ENCODE data around the gene CEP43. TPM values are rescaled to one million over a fixed set of nuclear protein-coding genes. Genes with fewer than 3 reads are reported as not detected.

The CEP43 gene
- total RNA-seq, 1 experiment from 2014 or later: 37.0 TPM

DNA sequence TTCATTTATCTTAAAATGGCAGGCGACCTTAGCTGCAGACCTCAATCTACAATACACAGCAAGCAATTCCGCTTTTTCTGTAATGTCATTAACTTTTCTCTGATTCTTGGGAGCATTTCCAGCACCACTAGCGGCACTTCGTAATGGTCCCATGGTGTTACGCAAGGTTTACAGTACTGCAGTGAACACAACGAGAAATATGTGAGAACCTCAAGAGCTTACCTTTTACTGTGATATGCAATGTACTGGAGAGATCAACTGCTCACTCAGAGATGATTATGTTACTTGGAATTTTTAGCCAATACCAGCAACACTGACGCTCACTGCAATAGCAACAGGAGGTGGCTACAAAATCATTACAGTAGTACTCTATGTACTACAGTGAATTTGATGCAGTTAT, 2.8 kb upstream of the CEP43 start:
- Mint-ChIP-seq H3K9me3 (ENCODE audit: unreplicated experiment) (no peaks in the 10 kb centered on the region), H3K4me1 (ENCODE audit: low read depth, unreplicated experiment) (peaks cover 11% of the 10 kb centered on the region), H3K4me3 (ENCODE audit: unreplicated experiment) (no peak overlapping the region), H3K27ac (ENCODE audit: unreplicated experiment) (no peak overlapping the region), H3K27me3 (ENCODE audit: insufficient read depth, unreplicated experiment) (no peaks in the 10 kb centered on the region), H3K36me3 (ENCODE audit: insufficient read depth, unreplicated experiment) (peaks cover 11% of the 10 kb centered on the region)
- Histone ChIP-seq H3K36me3 (ENCODE audit: control insufficient read depth, insufficient read depth, low read length) (no peaks in the 10 kb centered on the region), H3K27me3 (replicated peaks; ENCODE audit: control insufficient read depth, insufficient read depth, low read length) (no peaks in the 10 kb centered on the region), H3K9me3 (no peaks in the 10 kb centered on the region), H3K4me3 (ENCODE audit: low read depth, low read length) (no peak overlapping the region), H3K4me1 (peaks cover 3% of the 10 kb centered on the region; the same call in 1 of the 2 replicates)
- POLR2A ChIA-PET: no interaction called here
- TF ChIP-seq, protein P1, sequence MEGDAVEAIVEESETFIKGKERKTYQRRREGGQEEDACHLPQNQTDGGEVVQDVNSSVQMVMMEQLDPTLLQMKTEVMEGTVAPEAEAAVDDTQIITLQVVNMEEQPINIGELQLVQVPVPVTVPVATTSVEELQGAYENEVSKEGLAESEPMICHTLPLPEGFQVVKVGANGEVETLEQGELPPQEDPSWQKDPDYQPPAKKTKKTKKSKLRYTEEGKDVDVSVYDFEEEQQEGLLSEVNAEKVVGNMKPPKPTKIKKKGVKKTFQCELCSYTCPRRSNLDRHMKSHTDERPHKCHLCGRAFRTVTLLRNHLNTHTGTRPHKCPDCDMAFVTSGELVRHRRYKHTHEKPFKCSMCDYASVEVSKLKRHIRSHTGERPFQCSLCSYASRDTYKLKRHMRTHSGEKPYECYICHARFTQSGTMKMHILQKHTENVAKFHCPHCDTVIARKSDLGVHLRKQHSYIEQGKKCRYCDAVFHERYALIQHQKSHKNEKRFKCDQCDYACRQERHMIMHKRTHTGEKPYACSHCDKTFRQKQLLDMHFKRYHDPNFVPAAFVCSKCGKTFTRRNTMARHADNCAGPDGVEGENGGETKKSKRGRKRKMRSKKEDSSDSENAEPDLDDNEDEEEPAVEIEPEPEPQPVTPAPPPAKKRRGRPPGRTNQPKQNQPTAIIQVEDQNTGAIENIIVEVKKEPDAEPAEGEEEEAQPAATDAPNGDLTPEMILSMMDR (IDR thresholded peaks at IDR 0.05; ENCODE audit: insufficient read depth in 1 of 2, low read depth in 1 of 2, low read length in 1 of 2, severe bottlenecking in 1 of 2, unreplicated experiment in 1 of 2): no peak
- CTCF ChIA-PET: no interaction called here
- intact Hi-C loops (cut with micrococcal nuclease; ENCODE audit: unreplicated experiment): loop anchor here (5.0 to 10.0 kb wide), 3 partner anchors 126 to 612 kb away; partner anchors contain the start of genes CCR6, MPC1 and RPS6KA2
- BruUV-seq (replicated peaks): no TSS peak
- no peak for DNase-seq

DNA sequence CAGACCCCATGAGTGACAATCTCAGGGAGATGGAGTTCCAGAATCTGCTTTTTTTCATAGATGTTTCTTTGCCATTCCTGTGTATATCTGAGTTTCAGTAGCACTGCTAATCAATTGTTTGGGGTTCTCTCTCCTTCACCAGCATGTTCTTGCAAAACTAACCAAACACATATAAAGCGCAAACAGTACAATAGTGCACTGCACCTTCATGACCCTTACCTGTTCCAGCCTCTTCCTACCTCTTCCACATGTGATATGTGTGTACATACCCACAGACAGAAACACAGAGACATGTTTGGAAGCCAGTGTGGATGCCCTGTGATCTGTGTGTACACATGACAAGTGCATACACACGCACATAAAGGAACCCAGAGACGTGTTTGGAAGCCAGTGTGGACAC, 1.8 kb upstream of the CEP43 start:
- no peak for DNase-seq
- H3K27me3 ChIP-seq (replicated peaks; ENCODE audit: control insufficient read depth, insufficient read depth, low read length): no peaks in the 10 kb centered on the region
- Mint-ChIP-seq H3K27me3 (ENCODE audit: insufficient read depth, unreplicated experiment) (no peaks in the 10 kb centered on the region), H3K4me1 (ENCODE audit: low read depth, unreplicated experiment) (peaks cover 14% of the 10 kb centered on the region), H3K9me3 (ENCODE audit: unreplicated experiment) (no peaks in the 10 kb centered on the region), H3K4me3 (ENCODE audit: unreplicated experiment) (peak overlapping the region; percentile 84), H3K36me3 (ENCODE audit: insufficient read depth, unreplicated experiment) (peaks cover 12% of the 10 kb centered on the region), H3K27ac (ENCODE audit: unreplicated experiment) (no peak overlapping the region)
- ChIA-PET CTCF (interaction anchor here (1.0 kb wide), 1 partner anchor 145 kb away, joined by 9 read pairs; no protein-coding TSS in a partner anchor), POLR2A (no interaction called here)
- no TSS peak for BruUV-seq (replicated peaks)
- no peak overlapping the region for H3K4me3 ChIP-seq (ENCODE audit: low read depth, low read length)
- H3K9me3 ChIP-seq: no peaks in the 10 kb centered on the region
- TF ChIP-seq, protein P1 (IDR thresholded peaks at IDR 0.05; ENCODE audit: insufficient read depth in 1 of 2, low read depth in 1 of 2, low read length in 1 of 2, severe bottlenecking in 1 of 2, unreplicated experiment in 1 of 2): no peak
- H3K36me3 ChIP-seq (ENCODE audit: control insufficient read depth, insufficient read depth, low read length): no peaks in the 10 kb centered on the region
- intact Hi-C loops (cut with micrococcal nuclease; ENCODE audit: unreplicated experiment): loop anchor here (1.0 to 10.0 kb wide), 5 partner anchors 41 to 613 kb away; partner anchors contain the start of genes CCR6, MPC1, RNASET2 and RPS6KA2
- H3K4me1 ChIP-seq: peaks cover 3% of the 10 kb centered on the region; the same call in 1 of the 2 replicates

GRCh38 chr6:166997768-166998255, 1.4 kb upstream of the CEP43 start:
- intact Hi-C loops (cut with micrococcal nuclease; ENCODE audit: unreplicated experiment): loop anchor here (1.0 to 10.0 kb wide), 5 partner anchors 42 to 613 kb away; partner anchors contain the start of genes CCR6, MPC1, RNASET2 and RPS6KA2
- H3K27me3 Mint-ChIP-seq (ENCODE audit: insufficient read depth, unreplicated experiment): no peaks in the 10 kb centered on the region
- peaks cover 14% of the 10 kb centered on the region for H3K4me1 Mint-ChIP-seq (ENCODE audit: low read depth, unreplicated experiment)
- H3K36me3 Mint-ChIP-seq (ENCODE audit: insufficient read depth, unreplicated experiment): peaks cover 11% of the 10 kb centered on the region
- H3K4me1 ChIP-seq: peaks cover 3% of the 10 kb centered on the region; the same call in 1 of the 2 replicates
- POLR2A ChIA-PET: interaction anchor here (0.6 kb wide), 1 partner anchor 144 kb away, joined by 3 read pairs; no protein-coding TSS in a partner anchor
- H3K4me3 ChIP-seq (ENCODE audit: low read depth, low read length): peak overlapping the region; percentile 67
- no peaks in the 10 kb centered on the region for H3K9me3 ChIP-seq
- peak; percentile 81 for DNase-seq
- TF ChIP-seq, protein P1 (IDR thresholded peaks at IDR 0.05; ENCODE audit: insufficient read depth in 1 of 2, low read depth in 1 of 2, low read length in 1 of 2, severe bottlenecking in 1 of 2, unreplicated experiment in 1 of 2): peak; percentile 27 to 59
- H3K27ac Mint-ChIP-seq (ENCODE audit: unreplicated experiment): no peak overlapping the region
- peak overlapping the region; percentile 84 for H3K4me3 Mint-ChIP-seq (ENCODE audit: unreplicated experiment)
- H3K9me3 Mint-ChIP-seq (ENCODE audit: unreplicated experiment): no peaks in the 10 kb centered on the region
- no TSS peak for BruUV-seq (replicated peaks)
- no peaks in the 10 kb centered on the region for H3K36me3 ChIP-seq (ENCODE audit: control insufficient read depth, insufficient read depth, low read length)
- no peaks in the 10 kb centered on the region for H3K27me3 ChIP-seq (replicated peaks; ENCODE audit: control insufficient read depth, insufficient read depth, low read length)
- CTCF ChIA-PET: interaction anchor here (1.0 kb wide), 1 partner anchor 144 kb away, joined by 9 read pairs; no protein-coding TSS in a partner anchor
